Limb (tissue), 2 donors: Measurements from ENCODE around the gene CHD9.
"Not testable (repeated sequence)": the region's sequence is repeated elsewhere in the genome, so short reads cannot be mapped to it uniquely, and the experiment has no call there.

Experiments used
- DNase-seq, 2 donors: peaks; one replicate each; pipeline ENCODE4 v3.0.0-alpha.2; 2016; ENCODE audit errors: extremely low spot score in 2 of 2

CHD9 gene

DNA sequence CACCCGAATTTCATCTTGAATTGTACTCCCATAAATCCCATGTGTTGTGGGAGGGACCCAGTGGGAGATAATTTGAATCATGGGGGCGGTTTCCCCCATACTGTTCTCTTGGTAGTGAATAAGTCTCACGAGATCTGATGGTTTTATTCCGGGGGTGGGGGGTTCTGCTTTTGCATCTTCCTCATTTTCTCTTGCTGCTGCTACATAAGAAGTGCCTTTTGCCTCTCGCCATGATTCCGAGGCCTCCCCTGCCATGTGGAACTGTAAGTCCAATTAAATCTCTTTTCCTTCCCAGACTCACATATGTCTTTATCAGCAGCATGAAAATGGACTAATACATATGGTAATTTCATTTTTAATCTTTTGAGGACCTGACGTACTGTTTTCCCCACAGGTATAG is 20.7 kb downstream of the CHD9 start:
- not testable (repeated sequence) for DNase-seq

DNA sequence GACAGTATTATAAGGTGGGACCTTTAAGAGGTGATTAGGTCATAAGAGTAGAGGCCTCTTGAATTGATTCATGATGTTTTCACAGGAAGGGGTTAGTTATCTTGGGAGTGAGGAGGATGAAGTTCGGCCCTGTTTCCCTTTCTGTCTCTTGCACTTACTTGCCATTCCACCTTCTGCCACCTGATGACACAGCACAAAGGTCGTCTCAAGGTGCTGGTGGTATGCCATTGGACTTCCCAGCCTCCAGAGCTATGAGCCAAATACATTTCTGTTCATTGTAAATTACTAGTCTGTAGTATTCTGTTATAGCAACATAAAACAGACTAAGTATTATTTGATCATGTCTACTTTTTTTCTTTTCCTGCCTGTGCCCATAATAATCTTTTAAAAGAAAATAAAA is 23.5 kb downstream of the CHD9 start:
- DNase-seq, result no peak

DNA sequence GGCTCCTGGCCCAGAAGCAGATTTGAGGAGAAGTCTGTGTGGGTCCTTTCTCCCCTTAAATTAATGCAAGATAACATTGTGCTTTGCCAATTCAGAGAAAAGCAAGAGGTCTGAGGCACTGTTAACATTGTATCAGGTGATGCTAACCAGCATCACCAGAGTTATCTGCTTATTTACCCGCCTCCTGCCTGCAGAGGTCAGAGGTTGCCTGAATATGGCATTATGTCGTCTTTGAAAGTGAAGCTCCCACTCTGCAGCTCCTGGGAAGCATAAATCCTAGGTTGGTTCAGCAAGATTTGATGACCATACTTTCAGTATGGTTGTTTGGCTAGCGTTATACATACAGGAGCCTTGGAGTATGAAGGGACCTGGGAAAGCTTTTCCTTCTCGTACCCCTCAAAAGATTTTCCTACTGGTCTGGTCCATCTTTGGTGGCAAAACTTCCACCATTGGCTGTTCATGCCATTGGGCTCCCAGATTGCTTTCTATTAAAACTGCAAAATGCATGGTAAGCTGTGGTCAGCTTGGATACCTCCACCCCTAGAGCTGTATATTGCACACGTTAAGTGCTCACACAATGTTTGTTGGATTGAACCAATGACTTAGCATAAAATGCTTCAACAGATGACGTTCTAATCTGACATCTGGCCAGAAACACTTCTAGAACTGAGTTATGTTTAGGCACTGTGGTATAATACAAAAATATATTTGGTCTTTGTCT is 24.1 kb downstream of the CHD9 start:
- no peak for DNase-seq

- DNase-seq, result peak; percentile 78 to 94
Observed at GRCh38 chr16:53080345-53081031, 25.7 kb downstream of the CHD9 start.

- DNase-seq, result no peak
Observed at GRCh38 chr16:53081032-53081424, 26.2 kb downstream of the CHD9 start.

- no peak for DNase-seq
Observed at GRCh38 chr16:53081686-53082407, 27.1 kb downstream of the CHD9 start.

DNA sequence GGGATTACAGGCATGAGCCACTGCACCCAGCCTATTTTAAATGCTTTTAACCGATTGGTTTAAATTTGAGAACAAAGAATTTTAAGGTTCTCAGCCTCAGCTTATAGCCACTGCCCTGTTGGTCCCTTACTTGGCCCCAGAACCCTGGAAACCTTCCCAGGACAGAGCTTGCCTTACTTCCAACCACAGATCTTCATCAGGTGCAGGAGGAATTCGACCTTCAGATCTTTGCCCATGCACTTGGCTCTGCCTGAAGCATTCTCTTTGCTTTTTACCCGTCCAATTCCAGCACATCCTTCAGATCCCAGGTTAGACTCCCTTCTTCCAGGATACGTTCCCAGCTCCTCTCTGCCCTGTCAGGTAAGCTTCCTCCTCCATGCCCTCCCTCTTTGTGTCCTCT is 27.7 kb downstream of the CHD9 start:
- DNase-seq, result no peak

DNA sequence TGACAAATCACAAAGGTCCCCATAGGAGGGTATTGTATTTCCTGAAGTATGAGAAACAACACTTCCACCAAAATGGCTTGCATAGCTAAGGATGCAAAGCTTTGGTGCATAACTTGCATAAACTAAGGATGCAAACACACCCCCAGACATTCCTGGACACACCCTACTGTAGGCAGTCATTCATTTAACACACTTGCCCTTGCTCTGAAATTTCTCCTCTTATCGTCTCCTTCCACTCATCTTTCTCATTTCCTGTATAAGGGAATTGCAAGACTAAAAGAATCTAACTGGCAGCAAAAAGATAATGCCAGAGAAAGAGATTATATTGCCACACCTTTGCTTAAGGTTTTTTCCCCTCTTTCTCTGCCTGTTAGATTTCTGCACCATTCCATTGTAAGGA is 28.3 kb downstream of the CHD9 start:
- DNase-seq, result no peak

DNA sequence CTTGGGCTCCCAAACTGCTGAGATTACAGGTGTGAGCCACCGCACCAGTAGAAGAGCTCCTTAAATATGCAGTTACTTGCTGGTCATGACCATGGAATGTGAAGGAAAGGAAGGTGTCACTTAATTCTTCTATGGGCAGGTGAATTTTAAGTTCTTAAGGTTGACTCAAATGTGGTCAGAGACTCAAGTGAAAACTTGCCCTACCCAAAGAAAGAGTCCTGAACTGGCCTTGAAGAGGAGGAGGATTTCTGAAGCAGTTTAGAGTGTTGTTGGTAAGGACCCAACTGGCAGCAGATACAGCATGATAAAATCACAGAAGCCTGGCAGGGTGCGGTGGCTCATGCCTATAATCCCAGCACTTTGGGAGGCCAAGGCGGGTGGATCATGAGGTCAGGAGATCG is 29.4 kb downstream of the CHD9 start:
- no peak for DNase-seq

DNA sequence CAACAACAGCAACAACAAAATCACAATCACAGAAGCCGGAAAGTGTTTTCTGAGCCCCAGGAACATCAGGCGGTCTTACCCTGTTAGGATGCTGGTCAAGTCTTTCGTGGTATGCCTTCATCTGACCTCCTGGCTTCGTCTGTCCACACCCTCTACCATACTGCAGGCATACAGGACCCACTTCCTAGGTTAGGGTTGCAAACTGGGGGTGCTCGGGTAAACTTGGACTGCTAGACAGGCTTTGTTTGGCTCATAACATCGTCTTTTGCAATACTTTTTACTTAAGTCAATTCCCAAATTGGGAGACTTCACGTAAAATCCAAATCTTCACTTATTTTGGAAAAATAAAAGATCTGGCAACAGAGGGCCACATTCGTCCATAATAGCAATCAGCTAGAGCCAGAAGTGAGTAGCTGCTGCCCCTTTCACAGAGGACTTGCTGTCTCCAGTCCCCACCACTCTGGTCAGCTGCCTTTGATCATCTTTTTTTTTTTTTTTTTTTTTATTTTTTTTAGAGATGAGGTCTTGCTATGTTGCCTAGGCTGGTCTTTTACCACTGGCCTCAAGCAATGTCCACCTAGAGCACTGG is 30.0 kb downstream of the CHD9 start:
- no peak for DNase-seq

GRCh38 chr16:53085369-53085843 is 30.6 kb downstream of the CHD9 start:
- DNase-seq, result no peak

- peak; percentile 76 to 90 for DNase-seq
Observed at GRCh38 chr16:53085931-53086421, 31.2 kb downstream of the CHD9 start.

GRCh38 chr16:53087101-53087500 is 32.3 kb downstream of the CHD9 start:
- DNase-seq, result no peak

DNA sequence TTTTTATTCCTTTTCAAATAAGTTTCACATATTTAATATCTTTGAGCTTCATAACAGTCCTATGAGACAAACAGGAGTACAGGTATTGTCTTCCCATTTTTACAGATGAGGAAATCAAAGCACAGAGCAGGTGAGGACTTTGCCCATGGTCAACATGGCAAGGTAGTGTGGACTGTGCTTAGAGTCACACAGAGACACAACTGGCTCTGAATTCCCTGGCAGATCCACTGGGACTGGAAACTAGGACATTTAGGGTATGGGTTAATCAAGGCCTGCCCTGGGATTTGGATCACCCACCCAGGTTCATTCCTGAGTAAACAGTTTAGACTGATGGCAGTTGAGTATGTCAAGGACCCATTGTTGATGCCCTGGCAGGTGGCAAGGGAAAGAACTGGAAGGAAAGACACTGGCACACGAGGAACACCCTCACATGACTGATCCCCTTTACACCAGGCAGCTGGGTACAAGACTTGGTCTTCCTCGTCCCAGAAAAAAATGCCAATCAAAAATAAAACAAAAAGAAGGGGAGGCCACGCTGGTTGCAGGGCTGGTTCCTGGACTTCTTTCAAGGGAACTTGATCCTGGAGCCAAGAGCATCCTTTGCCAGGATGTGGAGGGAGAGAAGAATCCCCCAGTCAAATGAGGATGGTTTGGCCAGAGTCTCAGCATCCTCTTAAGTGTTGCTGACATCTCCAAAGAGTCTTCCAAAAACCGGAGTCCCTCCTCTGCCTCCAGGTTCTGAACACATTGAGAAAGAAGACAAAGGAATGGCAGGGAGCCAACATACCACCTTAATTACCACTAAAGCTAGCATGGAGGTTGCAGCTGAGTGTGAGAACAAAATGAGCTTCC is 34.9 kb downstream of the CHD9 start:
- peak in 1 of 2 donors; percentile 52 for DNase-seq

DNA sequence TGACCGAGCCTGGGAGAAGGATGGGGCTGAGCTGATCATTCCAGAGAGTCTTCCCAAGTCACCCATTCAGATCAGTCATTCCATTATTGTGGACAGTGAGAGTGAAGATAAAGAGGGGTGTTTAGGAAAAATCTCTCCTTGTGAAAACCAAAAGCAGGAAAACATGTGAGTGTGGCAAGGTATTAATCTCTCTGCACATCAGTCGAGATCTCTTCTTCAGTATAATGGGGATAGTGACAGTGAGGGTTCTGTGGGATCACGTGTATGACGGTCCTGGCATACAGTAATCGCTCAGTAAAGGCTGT is 35.4 kb downstream of the CHD9 start:
- DNase-seq, result no peak

DNA sequence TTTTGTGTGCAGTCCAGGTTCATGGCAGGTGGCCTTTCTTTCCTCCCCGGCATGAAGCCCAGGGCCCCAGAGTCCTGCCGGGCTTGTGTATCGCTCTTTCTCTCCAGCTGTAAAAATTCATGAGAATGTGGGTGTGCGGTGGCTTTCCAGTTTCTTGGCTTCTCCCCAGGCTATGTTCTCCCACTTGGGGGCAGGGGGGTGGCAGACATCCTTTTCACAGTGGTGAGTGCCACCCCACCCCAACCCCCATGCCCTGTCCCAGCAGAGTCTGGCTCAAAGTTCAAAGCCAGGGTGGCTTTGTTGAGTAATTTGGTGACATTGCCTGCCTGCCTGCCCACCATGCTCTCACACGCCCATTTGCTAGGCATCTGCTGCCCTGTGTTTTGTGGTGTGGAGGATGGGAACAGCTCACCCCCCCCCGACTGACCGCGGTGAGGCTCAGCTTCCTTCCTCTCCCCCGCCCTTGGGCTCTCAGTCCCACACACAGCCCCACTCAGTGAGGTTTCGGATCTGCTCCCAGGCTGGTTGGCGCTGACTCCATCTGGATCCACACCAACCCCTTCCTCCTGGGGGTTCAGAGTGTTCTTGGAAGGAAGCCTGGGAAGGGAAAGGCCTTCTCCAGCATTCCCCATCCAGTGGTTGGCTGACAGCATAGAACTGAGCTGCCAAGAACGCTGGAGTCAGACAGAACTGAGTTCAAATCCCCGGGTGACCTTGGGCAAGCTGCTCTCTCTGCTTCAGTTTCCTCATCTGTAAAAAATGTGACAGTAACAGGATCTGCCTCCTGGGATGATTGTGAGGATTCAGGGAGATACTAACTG is 36.0 kb downstream of the CHD9 start:
- DNase-seq, result peak; percentile 94 to 95

- peak; percentile 80 to 91 for DNase-seq
Observed at GRCh38 chr16:53091466-53092211, 36.8 kb downstream of the CHD9 start.

- DNase-seq, result no peak
Observed at GRCh38 chr16:53092284-53092683, 37.5 kb downstream of the CHD9 start.

DNA sequence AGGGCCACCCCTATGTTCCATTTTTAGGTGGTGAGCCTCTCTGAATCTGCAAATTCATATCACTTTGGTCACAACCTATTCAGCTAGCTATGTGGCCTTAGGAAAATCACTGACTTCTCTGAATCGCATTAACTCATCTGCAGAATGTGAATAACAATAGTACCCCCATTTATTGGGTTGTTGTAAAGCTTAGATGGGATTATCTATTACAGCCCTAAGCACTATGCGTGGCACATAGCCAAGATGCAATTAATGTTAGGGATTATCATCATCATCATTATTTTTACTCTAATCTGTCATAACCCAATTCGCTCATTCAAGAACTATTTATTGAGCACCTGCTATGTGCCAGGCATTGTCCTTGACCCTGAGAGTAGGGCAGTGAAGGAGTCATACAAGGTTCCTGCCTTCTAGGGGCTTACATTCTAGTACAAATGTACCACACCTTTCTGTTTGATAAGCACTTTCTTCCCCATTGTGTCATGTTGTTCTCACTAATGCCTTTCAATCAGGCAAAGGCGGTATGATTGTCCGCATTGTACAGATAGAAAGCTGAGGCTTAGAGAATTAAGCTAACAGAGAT is 38.5 kb downstream of the CHD9 start:
- no peak for DNase-seq
